SU-DHL-6 (cell line): ENCODE measurements around the gene MDN1.

Experiments
- H2AFZ ChIP-seq: fragments of 200-600 bp; sonication (generic); 2 replicates; pipeline ENCODE4 v1.6.1; 2014; ENCODE audit warnings: low read depth, mild to moderate bottlenecking, moderate library complexity, mixed read lengths, antibody characterized with exemption, low read length; ENCODE audit not compliant: severe bottlenecking
- H3F3A ChIP-seq: fragments of 200-600 bp; shearing (Covaris generic); 2 replicates; pipeline ENCODE4 v1.6.0; 2016; ENCODE audit warnings: antibody characterized with exemption, mild to moderate bottlenecking; ENCODE audit not compliant: insufficient read depth
- H3K27ac ChIP-seq: fragments of 200-600 bp; sonication (generic); 2 replicates; pipeline ENCODE4 v1.5.1; 2016; ENCODE audit warnings: low read depth, mild to moderate bottlenecking, low read length, moderate library complexity, mixed read lengths
- H3K27me3 ChIP-seq: fragments of 200-600 bp; sonication (generic), shearing (Covaris generic); 2 replicates; pipeline ENCODE4 v1.6.0; 2014; ENCODE audit warnings: mild to moderate bottlenecking, low read length
- H3K36me3 ChIP-seq: fragments of 200-600 bp; sonication (generic); 2 replicates; pipeline ENCODE4 v1.6.1; 2014; ENCODE audit warnings: mild to moderate bottlenecking, low read length, mixed read lengths
- H3K4me2 ChIP-seq: fragments of 300-600, 200-600 bp; shearing (Covaris generic), sonication (generic); 2 replicates; pipeline ENCODE4 v1.6.0; 2014; ENCODE audit warnings: low read length, low read depth, mild to moderate bottlenecking; ENCODE audit not compliant: poor library complexity, severe bottlenecking
- H3K4me3 ChIP-seq: fragments of 200-600 bp; sonication (generic); 2 replicates; pipeline ENCODE4 v1.5.1; 2014; ENCODE audit warnings: antibody characterized with exemption, low read length, mild to moderate bottlenecking, mixed read lengths; ENCODE audit not compliant: insufficient read depth, poor library complexity, severe bottlenecking
- H3K79me2 ChIP-seq: fragments of 200-600 bp; sonication (generic); 2 replicates; pipeline ENCODE4 v1.6.1; 2014; ENCODE audit warnings: mild to moderate bottlenecking, low read length, moderate library complexity; ENCODE audit not compliant: insufficient read depth
- H3K9ac ChIP-seq: fragments of 200-600 bp; sonication (generic); 2 replicates; pipeline ENCODE4 v1.7.0; 2014; ENCODE audit warnings: mild to moderate bottlenecking, low read length
- H3K9me2 ChIP-seq: fragments of 200-600 bp; sonication (generic); replicated peaks from 2 replicates; pipeline ENCODE4 v1.6.1; 2014; ENCODE audit warnings: low read length; ENCODE audit not compliant: insufficient read depth
- H3K9me3 ChIP-seq: fragments of 200-600 bp; sonication (generic); 2 replicates; pipeline ENCODE4 v1.6.1; 2014; ENCODE audit warnings: low read length, mixed read lengths; ENCODE audit not compliant: insufficient read depth
- H4K20me1 ChIP-seq: fragments of 200-600 bp; sonication (generic); 2 replicates; pipeline ENCODE4 v1.6.1; 2014; ENCODE audit warnings: low read depth, mild to moderate bottlenecking, antibody characterized with exemption, low read length, moderate library complexity, mixed read lengths
- EZH2phosphoT487 ChIP-seq: fragments of 200-600 bp; sonication (generic), shearing (Covaris generic); conservative IDR thresholded peaks from 2 replicates; pipeline ENCODE4 v1.6.1; 2018; ENCODE audit warnings: mild to moderate bottlenecking, antibody characterized with exemption, low read length, moderate library complexity, mixed read lengths
- TF ChIP-seq, protein P1 (sequence below): fragments of 200-600 bp; sonication (generic); IDR thresholded peaks from one replicate; pipeline ENCODE4 v1.5.1; 2017; ENCODE audit warnings: antibody characterized with exemption, mild to moderate bottlenecking, low read length, moderate library complexity; ENCODE audit not compliant: insufficient read depth, poor library complexity, severe bottlenecking

MDN1 gene

DNA sequence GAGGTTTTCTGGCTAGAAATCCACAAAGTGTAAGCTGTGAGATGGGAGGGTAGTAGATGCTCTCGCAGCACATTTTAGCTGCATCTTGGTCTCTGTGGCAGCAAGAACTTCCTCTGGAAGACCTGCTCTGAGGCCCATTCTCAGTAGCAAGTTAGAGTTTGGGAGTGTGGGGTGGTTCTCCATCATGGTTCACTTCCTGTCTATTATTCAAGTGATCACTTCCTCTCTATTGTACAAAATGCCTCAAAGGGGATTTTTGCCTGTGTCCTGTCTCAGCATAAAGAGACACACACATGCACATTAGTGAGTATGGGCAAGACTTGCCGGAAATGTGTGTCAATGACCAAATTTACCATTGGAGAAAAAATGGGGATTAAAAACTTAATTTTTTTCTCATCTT is 223.5 kb downstream of the MDN1 start:
- Histone ChIP-seq H3K27ac (no peak overlapping the region), H3F3A (no peaks in the 10 kb centered on the region), H3K9ac (no peak overlapping the region), H3K79me2 (no peaks in the 10 kb centered on the region), H3K27me3 (no peaks in the 10 kb centered on the region), H3K4me3 (no peak overlapping the region), H2AFZ (no peak overlapping the region), H3K9me2 (no peaks in the 10 kb centered on the region), H3K4me2 (no peak overlapping the region), H3K36me3 (no peaks in the 10 kb centered on the region), H4K20me1 (no peaks in the 10 kb centered on the region), H3K9me3 (no peaks in the 10 kb centered on the region)
- TF ChIP-seq, protein P1, sequence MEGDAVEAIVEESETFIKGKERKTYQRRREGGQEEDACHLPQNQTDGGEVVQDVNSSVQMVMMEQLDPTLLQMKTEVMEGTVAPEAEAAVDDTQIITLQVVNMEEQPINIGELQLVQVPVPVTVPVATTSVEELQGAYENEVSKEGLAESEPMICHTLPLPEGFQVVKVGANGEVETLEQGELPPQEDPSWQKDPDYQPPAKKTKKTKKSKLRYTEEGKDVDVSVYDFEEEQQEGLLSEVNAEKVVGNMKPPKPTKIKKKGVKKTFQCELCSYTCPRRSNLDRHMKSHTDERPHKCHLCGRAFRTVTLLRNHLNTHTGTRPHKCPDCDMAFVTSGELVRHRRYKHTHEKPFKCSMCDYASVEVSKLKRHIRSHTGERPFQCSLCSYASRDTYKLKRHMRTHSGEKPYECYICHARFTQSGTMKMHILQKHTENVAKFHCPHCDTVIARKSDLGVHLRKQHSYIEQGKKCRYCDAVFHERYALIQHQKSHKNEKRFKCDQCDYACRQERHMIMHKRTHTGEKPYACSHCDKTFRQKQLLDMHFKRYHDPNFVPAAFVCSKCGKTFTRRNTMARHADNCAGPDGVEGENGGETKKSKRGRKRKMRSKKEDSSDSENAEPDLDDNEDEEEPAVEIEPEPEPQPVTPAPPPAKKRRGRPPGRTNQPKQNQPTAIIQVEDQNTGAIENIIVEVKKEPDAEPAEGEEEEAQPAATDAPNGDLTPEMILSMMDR = no peak
- TF ChIP-seq EZH2phosphoT487 = no peak
